Adrenal gland (tissue), 12 donors: Measurements from ENCODE around the gene CADM1. TPM values are rescaled to one million over a fixed set of nuclear protein-coding genes. Genes with fewer than 3 reads are reported as not detected.

ENCODE experiments used
- DNase-seq, 7 donors: peaks; one replicate each; pipeline ENCODE4 v3.0.0-alpha.2; 2019 to 2020
- H3K27ac ChIP-seq, 5 donors: fragments of 200-600 bp; sonication (generic) in 4 of 5; 1 replicate in 3 of 5; 2 replicates in 2 of 5; pipeline versions ENCODE4 v1.5.1 to v1.8.0; 2016 to 2020; ENCODE audit warnings: mild to moderate bottlenecking in 1 of 5
- H3K27me3 ChIP-seq: fragments of 200-600 bp; 2 replicates; pipeline ENCODE4 v1.8.0; 2021
- H3K36me3 ChIP-seq, 2 donors: fragments of 200-600 bp; replicated peaks in 1 of 2; 1 replicate in 1 of 2; 2 replicates in 1 of 2; pipeline versions ENCODE4 v1.5.1 to v1.8.0; 2018 to 2022
- H3K4me1 ChIP-seq, 2 donors: fragments of 200-600 bp; replicated peaks in 1 of 2; 1 replicate in 1 of 2; 2 replicates in 1 of 2; pipeline versions ENCODE4 v1.5.1 to v1.8.0; 2018 to 2021
- H3K4me3 ChIP-seq, 4 donors: fragments of 200-600 bp; sonication (generic) in 3 of 4; one replicate each; pipeline ENCODE4 v1.5.1; 2016 to 2018
- H3K9me3 ChIP-seq, 3 donors: fragments of 200-600 bp; sonication (generic) in 1 of 3; replicated peaks in 1 of 3; 1 replicate in 2 of 3; 2 replicates in 1 of 3; pipeline versions ENCODE4 v1.5.1 to v1.8.0; 2016 to 2021
- CTCF ChIP-seq, 6 experiments: fragments of 450-650 bp in 4 of 6; fragments of 200-600 bp in 2 of 6; sonication (generic) in 1 of 6; IDR thresholded peaks; 1 replicate in 5 of 6; 2 replicates in 1 of 6; pipeline versions ENCODE4 v1.5.1 to v1.8.0; 2016 to 2021; ENCODE audit warnings: antibody characterized with exemption in 6 of 6, mild to moderate bottlenecking in 2 of 6, moderate library complexity in 1 of 6
- POLR2A ChIP-seq, 2 donors: fragments of 450-650 bp; IDR thresholded peaks; one replicate each; pipeline ENCODE4 v1.6.1; 2017; ENCODE audit warnings: antibody characterized with exemption in 2 of 2, mild to moderate bottlenecking in 2 of 2, moderate library complexity in 1 of 2
- WGBS, 4 donors: extraction: QIAGEN DNeasy Blood & Tissue Kit in 2 of 4; methylation state at CpG; one replicate each; pipeline versions ENCODE4 v1.1.5 to v1.1.7; 2013 to 2017; 5-methylcytosine and 5-hydroxymethylcytosine counted together
- intact Hi-C, 2 donors: fragments of 100-400 bp; cut with DNase I; formaldehyde crosslinking; loops; one replicate each; pipeline versions ENCODE4 v1.14.1 to v1.15.0; 2022 to 2023
- polyA plus RNA-seq, 3 donors: library from polyadenylated mRNA; stranded (reverse); fragments of 200-250 nt in 2 of 3; fragments of 350-450 nt in 1 of 3; fragmentation: Illumina TruSeq in 1 of 3; extraction: RNeasy Lipid Tissue Mini Kit (QIAGEN cat#74804) in 1 of 3; gene quantifications; one replicate each; pipeline ENCODE4 v1.2.3, GENCODE V29; 2013 to 2014
- total RNA-seq, 9 donors: library from RNA; depleted of rRNA in 4 of 9; stranded (reverse); fragments of >200 nt in 4 of 9; fragments of 120-200 nt in 1 of 9; fragmentation: NEBNext Ultra II Directional in 1 of 9; extraction: Animal tissue kit (Norgen Biotek cat#: 25700) in 1 of 9; gene quantifications; one replicate each; pipeline versions ENCODE4 v1.1.0 to v1.2.4, GENCODE V29; 2013 to 2023
- donor health status: healthy with polysubstance abuse.
- donor health status: Bipolar disorder and iron deficiency.
- donor health status: DM: yes; HTN: yes; CAD: no.
- donor health status: DM: no; HTN: no; CAD: no.
- donor health status: DM: no; HTN: no; CAD: no.
- donor health status: DM: yes; HTN: yes; CAD: no.

Gene CADM1
- total and polyA plus RNA-seq, 12 donors: 21.6 to 256 (median 39.8) TPM

- WGBS, 4 donors: 16 to 28% (median 21%) methylated on average over 3 of the region's 3 CpGs
- peaks cover 13% of the 10 kb centered on the region in 2 donors for H3K4me1 ChIP-seq
- DNase-seq: peak in 5 of 7 donors; percentile 10 to 64 (median 38)
- H3K27me3 ChIP-seq: no peaks in the 10 kb centered on the region
- no peaks in the 10 kb centered on the region for H3K9me3 ChIP-seq
- intact Hi-C loops: no loop called here
- H3K4me3 ChIP-seq: no peak overlapping the region
- no peaks in the 10 kb centered on the region for H3K36me3 ChIP-seq
- peak overlapping the region in 3 of 5 donors; percentile 17 to 50 (median 48) for H3K27ac ChIP-seq
- TF ChIP-seq CTCF (IDR thresholded peaks at IDR 0.05) (no peak), POLR2A (IDR thresholded peaks at IDR 0.05) (no peak)
These were observed 95.9 kb downstream of the CADM1 start for GRCh38 chr11:115408036-115408921.

GRCh38 chr11:115407496-115407895 lies 96.7 kb downstream of the CADM1 start:
- no peak overlapping the region for H3K4me3 ChIP-seq
- H3K27ac ChIP-seq: no peak overlapping the region
- H3K36me3 ChIP-seq: no peaks in the 10 kb centered on the region
- H3K4me1 ChIP-seq: peaks cover 13% of the 10 kb centered on the region in 2 donors
- no peak for DNase-seq
- no peaks in the 10 kb centered on the region for H3K27me3 ChIP-seq
- H3K9me3 ChIP-seq: no peaks in the 10 kb centered on the region
- WGBS, 4 donors: 76 to 92% (median 81%) methylated on average over 5 of the region's 5 CpGs
- intact Hi-C loops: no loop called here
- TF ChIP-seq CTCF (IDR thresholded peaks at IDR 0.05) (no peak), POLR2A (IDR thresholded peaks at IDR 0.05) (no peak)

GRCh38 chr11:115406404-115406803 lies 97.8 kb downstream of the CADM1 start:
- DNase-seq: no peak
- no peak overlapping the region for H3K4me3 ChIP-seq
- H3K9me3 ChIP-seq: no peaks in the 10 kb centered on the region
- intact Hi-C loops: no loop called here
- TF ChIP-seq CTCF (IDR thresholded peaks at IDR 0.05): no peak
- TF ChIP-seq POLR2A (IDR thresholded peaks at IDR 0.05): no peak
- peaks cover 13% of the 10 kb centered on the region in 2 donors for H3K4me1 ChIP-seq
- H3K27ac ChIP-seq: no peak overlapping the region
- 95 to 97% (median 96%) methylated on average over 4 of the region's 4 CpGs for WGBS, 4 donors
- no peaks in the 10 kb centered on the region for H3K36me3 ChIP-seq
- no peaks in the 10 kb centered on the region for H3K27me3 ChIP-seq

- intact Hi-C loops: no loop called here
- Histone ChIP-seq H3K27me3 (no peaks in the 10 kb centered on the region), H3K4me3 (no peak overlapping the region), H3K9me3 (no peaks in the 10 kb centered on the region), H3K27ac (no peak overlapping the region), H3K36me3 (no peaks in the 10 kb centered on the region), H3K4me1 (no peaks in the 10 kb centered on the region)
- DNase-seq: no peak
- no peak for TF ChIP-seq POLR2A (IDR thresholded peaks at IDR 0.05)
- no peak for TF ChIP-seq CTCF (IDR thresholded peaks at IDR 0.05)
- WGBS, 4 donors: 92 to 99% (median 96%) methylated on average over 2 of the region's 2 CpGs
These were observed 105.7 kb downstream of the CADM1 start for GRCh38 chr11:115398333-115399080.
